ENCODE measurements around the gene SH3PXD2A.
"Not testable (repeated sequence)": the region's sequence is repeated elsewhere in the genome, so short reads cannot be mapped to it uniquely, and the experiment has no call there.

Gene SH3PXD2A

GRCh38 chr10:103736763-103737162, 118.6 kb downstream of the SH3PXD2A start:
- DNase-seq, result no peak

- DNase-seq, result no peak
These were observed 119.3 kb downstream of the SH3PXD2A start for GRCh38 chr10:103736044-103736443.

GRCh38 chr10:103734731-103735130, 120.6 kb downstream of the SH3PXD2A start:
- DNase-seq, result no peak

- DNase-seq, result no peak
These were observed 122.3 kb downstream of the SH3PXD2A start for GRCh38 chr10:103733045-103733419.

- no peak for DNase-seq
These were observed 122.9 kb downstream of the SH3PXD2A start for GRCh38 chr10:103732339-103733044.

GRCh38 chr10:103731609-103732270, 123.6 kb downstream of the SH3PXD2A start:
- no peak for DNase-seq

GRCh38 chr10:103731026-103731425, 124.3 kb downstream of the SH3PXD2A start:
- DNase-seq, result not testable (repeated sequence)

- no peak for DNase-seq
These were observed 125.5 kb downstream of the SH3PXD2A start for GRCh38 chr10:103729851-103730250.

- no peak for DNase-seq
These were observed 127.2 kb downstream of the SH3PXD2A start for GRCh38 chr10:103727991-103728689.

- DNase-seq, result no peak
These were observed 127.8 kb downstream of the SH3PXD2A start for GRCh38 chr10:103727546-103727963.

- DNase-seq, result no peak
These were observed 128.7 kb downstream of the SH3PXD2A start for GRCh38 chr10:103726637-103727036.

- no peak for DNase-seq
These were observed 130.1 kb downstream of the SH3PXD2A start for GRCh38 chr10:103725242-103725641.

- no peak for DNase-seq
These were observed 130.6 kb downstream of the SH3PXD2A start for GRCh38 chr10:103724771-103725170.

GRCh38 chr10:103724074-103724473, 131.3 kb downstream of the SH3PXD2A start:
- no peak for DNase-seq

- DNase-seq, result no peak
These were observed 131.8 kb downstream of the SH3PXD2A start for GRCh38 chr10:103723557-103723956.

GRCh38 chr10:103722632-103723031, 132.7 kb downstream of the SH3PXD2A start:
- DNase-seq, result no peak

GRCh38 chr10:103720964-103721335, 134.4 kb downstream of the SH3PXD2A start:
- no peak for DNase-seq

- DNase-seq, result no peak
These were observed 134.9 kb downstream of the SH3PXD2A start for GRCh38 chr10:103720328-103720963.

GRCh38 chr10:103719036-103719435, 136.3 kb downstream of the SH3PXD2A start:
- no peak for DNase-seq

- no peak for DNase-seq
These were observed 137.1 kb downstream of the SH3PXD2A start for GRCh38 chr10:103718247-103718620.

- no peak for DNase-seq
These were observed 137.8 kb downstream of the SH3PXD2A start for GRCh38 chr10:103717341-103718246.
